ENCODE measurements around the gene MCF2L2.

Gene MCF2L2

DNA sequence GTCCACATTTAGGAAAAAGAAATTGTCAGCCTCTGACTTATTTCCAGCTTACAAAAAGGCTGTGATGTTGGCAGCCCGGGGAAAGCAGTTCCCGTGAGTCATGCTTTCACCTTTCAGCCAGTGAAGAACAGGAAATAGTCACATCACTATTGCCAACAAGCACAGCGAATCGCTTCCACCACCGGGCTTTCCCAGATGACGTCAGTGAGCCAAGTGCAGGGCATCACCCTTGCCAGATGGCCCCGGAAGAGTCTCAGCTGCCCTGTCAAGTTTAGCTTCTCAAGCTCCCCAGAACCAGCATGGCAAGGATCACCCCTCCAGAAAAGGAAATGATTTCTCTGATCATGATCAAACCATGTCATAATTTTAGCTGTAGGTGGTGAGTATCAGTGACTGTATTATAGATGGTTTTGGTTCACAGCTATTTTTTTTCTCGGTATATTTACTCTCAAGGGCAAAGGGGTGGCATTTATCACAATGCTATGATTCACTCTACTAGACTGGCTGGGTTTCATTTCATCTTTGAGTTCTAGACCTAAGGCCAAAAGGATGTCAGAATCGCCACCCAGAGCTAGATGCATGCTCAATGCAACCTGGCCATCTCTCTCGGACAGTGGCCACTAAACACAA is 142.5 kb downstream of the MCF2L2 start:
- TF ChIP-seq FOXP2 (optimal IDR thresholded peaks at IDR 0.05; ENCODE audit: borderline replicate concordance, extremely low read depth, extremely low read length, insufficient read depth) (no peak), TAF1 (IDR thresholded peaks at IDR 0.05; ENCODE audit: borderline replicate concordance, insufficient read depth, low read length) (no peak), POLR2AphosphoS5 (IDR thresholded peaks at IDR 0.05; ENCODE audit: low read depth, low read length) (no peak), SIN3A (IDR thresholded peaks at IDR 0.05; ENCODE audit: borderline replicate concordance, insufficient read depth, low read length) (no peak)
- TF ChIP-seq, protein P1, sequence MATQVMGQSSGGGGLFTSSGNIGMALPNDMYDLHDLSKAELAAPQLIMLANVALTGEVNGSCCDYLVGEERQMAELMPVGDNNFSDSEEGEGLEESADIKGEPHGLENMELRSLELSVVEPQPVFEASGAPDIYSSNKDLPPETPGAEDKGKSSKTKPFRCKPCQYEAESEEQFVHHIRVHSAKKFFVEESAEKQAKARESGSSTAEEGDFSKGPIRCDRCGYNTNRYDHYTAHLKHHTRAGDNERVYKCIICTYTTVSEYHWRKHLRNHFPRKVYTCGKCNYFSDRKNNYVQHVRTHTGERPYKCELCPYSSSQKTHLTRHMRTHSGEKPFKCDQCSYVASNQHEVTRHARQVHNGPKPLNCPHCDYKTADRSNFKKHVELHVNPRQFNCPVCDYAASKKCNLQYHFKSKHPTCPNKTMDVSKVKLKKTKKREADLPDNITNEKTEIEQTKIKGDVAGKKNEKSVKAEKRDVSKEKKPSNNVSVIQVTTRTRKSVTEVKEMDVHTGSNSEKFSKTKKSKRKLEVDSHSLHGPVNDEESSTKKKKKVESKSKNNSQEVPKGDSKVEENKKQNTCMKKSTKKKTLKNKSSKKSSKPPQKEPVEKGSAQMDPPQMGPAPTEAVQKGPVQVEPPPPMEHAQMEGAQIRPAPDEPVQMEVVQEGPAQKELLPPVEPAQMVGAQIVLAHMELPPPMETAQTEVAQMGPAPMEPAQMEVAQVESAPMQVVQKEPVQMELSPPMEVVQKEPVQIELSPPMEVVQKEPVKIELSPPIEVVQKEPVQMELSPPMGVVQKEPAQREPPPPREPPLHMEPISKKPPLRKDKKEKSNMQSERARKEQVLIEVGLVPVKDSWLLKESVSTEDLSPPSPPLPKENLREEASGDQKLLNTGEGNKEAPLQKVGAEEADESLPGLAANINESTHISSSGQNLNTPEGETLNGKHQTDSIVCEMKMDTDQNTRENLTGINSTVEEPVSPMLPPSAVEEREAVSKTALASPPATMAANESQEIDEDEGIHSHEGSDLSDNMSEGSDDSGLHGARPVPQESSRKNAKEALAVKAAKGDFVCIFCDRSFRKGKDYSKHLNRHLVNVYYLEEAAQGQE (IDR thresholded peaks at IDR 0.05; ENCODE audit: insufficient read depth in 1 of 2, low read depth in 2 of 2, low read length in 2 of 2) = no peak

DNA sequence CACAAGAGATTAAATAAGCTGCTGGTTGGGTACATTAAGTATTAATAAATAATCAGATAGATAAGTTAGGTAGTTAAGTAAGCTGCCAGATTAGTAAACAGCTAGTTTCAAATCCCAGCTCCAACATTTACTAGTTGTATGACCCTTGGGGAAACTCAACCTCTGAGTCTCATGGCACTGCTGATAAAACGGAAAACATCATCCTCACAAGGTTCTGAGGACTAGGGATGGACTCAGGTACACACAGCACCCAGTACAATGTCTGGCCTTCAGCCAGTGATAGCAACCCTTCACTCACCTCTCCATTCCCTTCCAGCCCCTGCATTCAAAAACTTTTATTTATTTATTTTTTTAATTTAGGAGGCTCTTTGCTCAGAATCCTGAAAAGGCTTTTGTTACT is 143.1 kb downstream of the MCF2L2 start:
- TF ChIP-seq FOXP2 (optimal IDR thresholded peaks at IDR 0.05; ENCODE audit: borderline replicate concordance, extremely low read depth, extremely low read length, insufficient read depth) = no peak
- TF ChIP-seq POLR2AphosphoS5 (IDR thresholded peaks at IDR 0.05; ENCODE audit: low read depth, low read length) = no peak
- no peak for TF ChIP-seq TAF1 (IDR thresholded peaks at IDR 0.05; ENCODE audit: borderline replicate concordance, insufficient read depth, low read length)
- TF ChIP-seq SIN3A (IDR thresholded peaks at IDR 0.05; ENCODE audit: borderline replicate concordance, insufficient read depth, low read length) = no peak
- TF ChIP-seq, protein P1 (IDR thresholded peaks at IDR 0.05; ENCODE audit: insufficient read depth in 1 of 2, low read depth in 2 of 2, low read length in 2 of 2) = no peak

- TF ChIP-seq, protein P1 (IDR thresholded peaks at IDR 0.05; ENCODE audit: insufficient read depth in 1 of 2, low read depth in 2 of 2, low read length in 2 of 2) = no peak
These were observed 143.8 kb downstream of the MCF2L2 start for GRCh38 chr3:183284570-183284969.

DNA sequence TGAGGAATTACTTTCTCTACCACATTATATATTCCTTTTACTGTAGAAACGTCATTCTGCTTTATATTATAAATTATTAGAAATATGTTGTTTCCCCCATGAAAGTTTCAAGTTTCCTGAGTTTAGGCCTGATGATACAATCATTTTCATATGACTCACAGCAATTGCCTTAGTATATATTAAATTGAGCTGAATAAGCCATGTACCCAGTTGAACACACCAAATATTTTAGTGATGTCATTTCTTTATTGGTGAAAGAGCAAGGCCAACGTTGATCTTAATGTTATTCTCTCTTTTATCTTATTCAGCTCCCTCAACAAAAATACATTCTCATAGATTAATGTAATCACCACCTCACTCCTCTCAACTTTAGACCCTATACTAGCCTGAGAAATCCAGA is 144.5 kb downstream of the MCF2L2 start:
- TF ChIP-seq TAF1 (IDR thresholded peaks at IDR 0.05; ENCODE audit: borderline replicate concordance, insufficient read depth, low read length) (no peak), FOXP2 (optimal IDR thresholded peaks at IDR 0.05; ENCODE audit: borderline replicate concordance, extremely low read depth, extremely low read length, insufficient read depth) (no peak), SIN3A (IDR thresholded peaks at IDR 0.05; ENCODE audit: borderline replicate concordance, insufficient read depth, low read length) (no peak), POLR2AphosphoS5 (IDR thresholded peaks at IDR 0.05; ENCODE audit: low read depth, low read length) (no peak)
- TF ChIP-seq, protein P1 (IDR thresholded peaks at IDR 0.05; ENCODE audit: insufficient read depth in 1 of 2, low read depth in 2 of 2, low read length in 2 of 2) = no peak

Data from PFSK-1 (cell line).